Lower lobe of right lung (tissue), 2 donors: ENCODE results near the gene C16orf74. TPM values are rescaled to one million over a fixed set of nuclear protein-coding genes. Genes with fewer than 3 reads are reported as not detected.

Source experiments
- ATAC-seq, 2 donors: fragments of 200-7000 bp; cut with Tn5 transposase; one replicate each; pipeline ENCODE4 v1.9.1; 2020 to 2022; ENCODE audit warnings: mild to moderate bottlenecking in 2 of 2, moderate library complexity in 2 of 2
- DNase-seq: peaks from one replicate; pipeline ENCODE4 v3.0.0-alpha.2; 2020
- H3K27ac ChIP-seq: fragments of 200-600 bp; one replicate; pipeline ENCODE4 v1.8.0; 2022
- H3K27me3 ChIP-seq: fragments of 200-600 bp; one replicate; pipeline ENCODE4 v1.8.0; 2022; ENCODE audit warnings: low read depth
- H3K36me3 ChIP-seq: fragments of 200-600 bp; one replicate; pipeline ENCODE4 v1.8.0; 2022; ENCODE audit warnings: mild to moderate bottlenecking
- H3K4me1 ChIP-seq: fragments of 200-600 bp; one replicate; pipeline ENCODE4 v1.8.0; 2022
- H3K4me3 ChIP-seq: fragments of 200-600 bp; one replicate; pipeline ENCODE4 v1.8.0; 2022; ENCODE audit warnings: mild to moderate bottlenecking
- H3K9me3 ChIP-seq: fragments of 200-600 bp; one replicate; pipeline ENCODE4 v1.8.0; 2022
- intact Hi-C: fragments of 100-400 bp; cut with DNase I; formaldehyde crosslinking; loops from one replicate; pipeline ENCODE4 v1.11.0; 2022
- total RNA-seq: library from RNA; stranded (reverse); fragmentation: NEBNext Ultra II Directional; extraction: Animal tissue kit (Norgen Biotek cat#: 25700); gene quantifications from one replicate; pipeline ENCODE4 v1.2.1, GENCODE V29; 2021
- TF ChIP-seq, protein P1 (sequence below): fragments of 200-600 bp; IDR thresholded peaks from one replicate; pipeline ENCODE4 v1.8.0; 2022; ENCODE audit warnings: antibody characterized with exemption, mild to moderate bottlenecking
- donor health status: DM: no; HTN: yes; CAD: no; lungs with severe emphysema.

C16orf74 gene
- total RNA-seq, 1 donor from 2014 or later: 1.5 TPM

DNA sequence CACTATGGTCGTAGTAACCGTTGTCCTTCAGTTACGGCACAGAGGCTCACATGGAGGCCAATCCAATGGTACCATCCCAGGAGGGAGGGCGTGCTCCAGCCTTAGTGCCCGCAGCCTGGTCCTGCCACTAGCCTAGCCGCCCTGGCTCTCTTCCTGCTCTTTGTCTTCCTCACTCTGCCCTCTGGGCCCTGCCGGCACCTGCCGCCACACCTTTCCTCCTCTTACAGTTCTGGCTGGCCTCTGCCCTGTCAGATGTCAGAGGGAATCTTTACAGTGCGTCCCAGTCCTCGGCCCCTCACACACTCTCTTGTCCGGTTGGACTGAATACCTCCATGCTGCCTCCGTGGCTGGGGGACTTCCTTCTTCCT is 85.5 kb downstream of the C16orf74 start:
- peak; percentile 26 for DNase-seq
- H3K36me3 ChIP-seq: peaks cover 100% of the 10 kb centered on the region

DNA sequence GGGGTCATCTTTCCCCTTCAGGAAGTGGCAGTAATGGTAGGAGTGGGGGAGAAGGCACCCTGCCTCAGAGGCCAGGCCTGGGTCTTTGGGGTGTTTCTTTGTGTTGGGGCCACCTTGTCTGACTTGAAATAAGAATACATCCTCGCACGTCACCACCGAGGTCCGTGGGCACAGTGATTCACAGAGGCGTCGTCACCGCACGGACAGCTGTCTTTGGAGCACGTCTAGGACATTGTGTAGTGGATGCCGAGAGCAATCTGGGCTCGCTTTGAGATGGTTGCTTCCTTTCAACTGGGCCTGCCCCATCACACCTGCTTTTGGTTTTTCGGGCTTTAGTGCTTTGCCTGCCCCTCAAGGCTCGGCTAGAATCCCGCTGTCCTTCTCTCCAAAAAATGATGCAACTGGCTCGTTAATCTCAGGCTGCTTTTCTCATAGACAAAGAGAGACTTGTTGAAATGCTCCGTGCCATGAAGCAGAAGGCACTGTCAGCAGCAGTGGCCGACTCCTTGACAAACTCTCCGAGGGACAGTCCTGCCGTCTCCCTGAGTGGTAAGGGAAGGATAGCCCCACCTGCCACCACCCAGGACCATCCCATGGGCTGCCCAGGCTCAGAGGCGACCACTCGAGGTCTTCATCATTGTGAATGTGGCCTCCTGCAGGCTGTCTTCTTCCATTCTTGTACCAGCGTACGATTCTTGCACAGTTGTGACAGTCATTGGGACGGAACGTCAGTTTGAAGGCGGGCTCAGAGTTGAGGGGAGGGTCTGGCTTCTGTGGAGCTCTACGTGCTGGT is 86.1 kb downstream of the C16orf74 start:
- peaks cover 100% of the 10 kb centered on the region for H3K36me3 ChIP-seq
- TF ChIP-seq, protein P1, sequence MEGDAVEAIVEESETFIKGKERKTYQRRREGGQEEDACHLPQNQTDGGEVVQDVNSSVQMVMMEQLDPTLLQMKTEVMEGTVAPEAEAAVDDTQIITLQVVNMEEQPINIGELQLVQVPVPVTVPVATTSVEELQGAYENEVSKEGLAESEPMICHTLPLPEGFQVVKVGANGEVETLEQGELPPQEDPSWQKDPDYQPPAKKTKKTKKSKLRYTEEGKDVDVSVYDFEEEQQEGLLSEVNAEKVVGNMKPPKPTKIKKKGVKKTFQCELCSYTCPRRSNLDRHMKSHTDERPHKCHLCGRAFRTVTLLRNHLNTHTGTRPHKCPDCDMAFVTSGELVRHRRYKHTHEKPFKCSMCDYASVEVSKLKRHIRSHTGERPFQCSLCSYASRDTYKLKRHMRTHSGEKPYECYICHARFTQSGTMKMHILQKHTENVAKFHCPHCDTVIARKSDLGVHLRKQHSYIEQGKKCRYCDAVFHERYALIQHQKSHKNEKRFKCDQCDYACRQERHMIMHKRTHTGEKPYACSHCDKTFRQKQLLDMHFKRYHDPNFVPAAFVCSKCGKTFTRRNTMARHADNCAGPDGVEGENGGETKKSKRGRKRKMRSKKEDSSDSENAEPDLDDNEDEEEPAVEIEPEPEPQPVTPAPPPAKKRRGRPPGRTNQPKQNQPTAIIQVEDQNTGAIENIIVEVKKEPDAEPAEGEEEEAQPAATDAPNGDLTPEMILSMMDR: no peak
- peaks cover 4% of the 10 kb centered on the region for H3K4me1 ChIP-seq
- H3K27me3 ChIP-seq: no peaks in the 10 kb centered on the region
- DNase-seq (peak; percentile 26), ATAC-seq (no peak)
- no peaks in the 10 kb centered on the region for H3K9me3 ChIP-seq
- H3K4me3 ChIP-seq: no peak overlapping the region
- H3K27ac ChIP-seq: no peak overlapping the region
- intact Hi-C loops: no loop called here

More for the DNA sequence above, 85.5 kb downstream of the C16orf74 start:
- H3K9me3 ChIP-seq: no peaks in the 10 kb centered on the region
- intact Hi-C loops: no loop called here
- H3K27ac ChIP-seq: no peak overlapping the region
- TF ChIP-seq, protein P1: no peak
- no peak for ATAC-seq
- H3K4me1 ChIP-seq: no peaks in the 10 kb centered on the region
- no peak overlapping the region for H3K4me3 ChIP-seq
- H3K27me3 ChIP-seq: no peaks in the 10 kb centered on the region

- Histone ChIP-seq H3K27ac (no peak overlapping the region), H3K27me3 (no peaks in the 10 kb centered on the region), H3K4me1 (peaks cover 5% of the 10 kb centered on the region), H3K36me3 (peaks cover 100% of the 10 kb centered on the region), H3K4me3 (no peak overlapping the region), H3K9me3 (no peaks in the 10 kb centered on the region)
- TF ChIP-seq, protein P1: no peak
- DNase-seq: peak; percentile 53
- intact Hi-C loops: no loop called here
- ATAC-seq: no peak
Observed at GRCh38 chr16:85663891-85664321, 87.0 kb downstream of the C16orf74 start.

DNA sequence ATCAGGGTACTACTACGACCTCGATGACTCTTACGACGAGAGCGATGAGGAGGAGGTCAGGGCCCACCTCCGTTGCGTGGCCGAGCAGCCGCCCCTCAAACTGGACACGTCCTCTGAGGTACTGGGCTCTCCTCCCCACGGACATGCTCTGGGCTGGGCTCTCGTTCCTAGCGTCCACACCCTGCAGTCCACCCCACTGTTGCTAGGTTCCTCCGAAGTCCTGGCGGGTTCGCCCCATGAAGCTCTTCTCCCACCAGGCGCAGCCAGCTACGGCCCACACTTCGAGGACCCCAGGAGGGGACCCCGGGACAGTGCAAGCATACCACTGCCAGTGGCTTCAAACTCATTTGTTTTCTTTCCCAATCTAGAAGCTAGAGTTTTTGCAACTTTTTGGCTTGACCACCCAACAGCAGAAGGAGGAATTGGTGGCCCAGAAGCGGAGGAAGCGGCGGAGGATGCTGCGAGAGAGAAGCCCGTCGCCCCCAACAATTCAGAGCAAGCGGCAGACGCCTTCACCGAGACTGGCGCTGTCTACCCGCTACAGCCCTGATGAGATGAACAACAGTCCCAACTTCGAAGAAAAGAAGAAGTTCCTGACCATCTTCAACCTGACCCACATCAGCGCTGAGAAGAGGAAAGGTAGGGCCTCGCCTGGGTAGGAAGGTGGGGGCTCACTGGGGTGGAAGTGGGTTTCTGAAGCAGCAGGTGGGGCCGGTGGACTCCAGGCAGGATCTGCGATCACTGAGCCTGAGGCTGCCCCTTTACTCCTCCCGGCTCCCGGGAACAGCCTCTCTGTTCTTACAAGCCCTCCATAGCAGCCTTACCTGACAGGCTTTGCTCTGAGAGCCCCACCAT is 87.7 kb downstream of the C16orf74 start:
- TF ChIP-seq, protein P1: no peak
- H3K27ac ChIP-seq: no peak overlapping the region
- no peaks in the 10 kb centered on the region for H3K27me3 ChIP-seq
- no peaks in the 10 kb centered on the region for H3K9me3 ChIP-seq
- DNase-seq: peak; percentile 36
- H3K4me3 ChIP-seq: no peak overlapping the region
- intact Hi-C loops: no loop called here
- peaks cover 100% of the 10 kb centered on the region for H3K36me3 ChIP-seq
- no peak for ATAC-seq
- peaks cover 5% of the 10 kb centered on the region for H3K4me1 ChIP-seq

GRCh38 chr16:85662482-85662812 is 88.4 kb downstream of the C16orf74 start:
- DNase-seq (peak; percentile 34), ATAC-seq (no peak)
- H3K4me1 ChIP-seq: peaks cover 5% of the 10 kb centered on the region
- no peaks in the 10 kb centered on the region for H3K27me3 ChIP-seq
- no peak overlapping the region for H3K27ac ChIP-seq
- H3K9me3 ChIP-seq: no peaks in the 10 kb centered on the region
- intact Hi-C loops: no loop called here
- H3K36me3 ChIP-seq: peaks cover 100% of the 10 kb centered on the region
- H3K4me3 ChIP-seq: no peak overlapping the region
- TF ChIP-seq, protein P1: no peak
